Activated CD4-positive, CD25-positive, alpha-beta regulatory T cell (primary cell): Measurements from ENCODE around the gene FILIP1.

ENCODE experiments used
- DNase-seq, 4 experiments: peaks; one replicate each; lab custom pipeline; 2025; lab: John Stamatoyannopoulos, UW

Gene FILIP1, protein sequence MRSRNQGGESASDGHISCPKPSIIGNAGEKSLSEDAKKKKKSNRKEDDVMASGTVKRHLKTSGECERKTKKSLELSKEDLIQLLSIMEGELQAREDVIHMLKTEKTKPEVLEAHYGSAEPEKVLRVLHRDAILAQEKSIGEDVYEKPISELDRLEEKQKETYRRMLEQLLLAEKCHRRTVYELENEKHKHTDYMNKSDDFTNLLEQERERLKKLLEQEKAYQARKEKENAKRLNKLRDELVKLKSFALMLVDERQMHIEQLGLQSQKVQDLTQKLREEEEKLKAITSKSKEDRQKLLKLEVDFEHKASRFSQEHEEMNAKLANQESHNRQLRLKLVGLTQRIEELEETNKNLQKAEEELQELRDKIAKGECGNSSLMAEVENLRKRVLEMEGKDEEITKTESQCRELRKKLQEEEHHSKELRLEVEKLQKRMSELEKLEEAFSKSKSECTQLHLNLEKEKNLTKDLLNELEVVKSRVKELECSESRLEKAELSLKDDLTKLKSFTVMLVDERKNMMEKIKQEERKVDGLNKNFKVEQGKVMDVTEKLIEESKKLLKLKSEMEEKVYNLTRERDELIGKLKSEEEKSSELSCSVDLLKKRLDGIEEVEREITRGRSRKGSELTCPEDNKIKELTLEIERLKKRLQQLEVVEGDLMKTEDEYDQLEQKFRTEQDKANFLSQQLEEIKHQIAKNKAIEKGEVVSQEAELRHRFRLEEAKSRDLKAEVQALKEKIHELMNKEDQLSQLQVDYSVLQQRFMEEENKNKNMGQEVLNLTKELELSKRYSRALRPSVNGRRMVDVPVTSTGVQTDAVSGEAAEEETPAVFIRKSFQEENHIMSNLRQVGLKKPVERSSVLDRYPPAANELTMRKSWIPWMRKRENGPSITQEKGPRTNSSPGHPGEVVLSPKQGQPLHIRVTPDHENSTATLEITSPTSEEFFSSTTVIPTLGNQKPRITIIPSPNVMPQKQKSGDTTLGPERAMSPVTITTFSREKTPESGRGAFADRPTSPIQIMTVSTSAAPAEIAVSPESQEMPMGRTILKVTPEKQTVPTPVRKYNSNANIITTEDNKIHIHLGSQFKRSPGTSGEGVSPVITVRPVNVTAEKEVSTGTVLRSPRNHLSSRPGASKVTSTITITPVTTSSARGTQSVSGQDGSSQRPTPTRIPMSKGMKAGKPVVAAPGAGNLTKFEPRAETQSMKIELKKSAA (N-terminal part only)

DNA sequence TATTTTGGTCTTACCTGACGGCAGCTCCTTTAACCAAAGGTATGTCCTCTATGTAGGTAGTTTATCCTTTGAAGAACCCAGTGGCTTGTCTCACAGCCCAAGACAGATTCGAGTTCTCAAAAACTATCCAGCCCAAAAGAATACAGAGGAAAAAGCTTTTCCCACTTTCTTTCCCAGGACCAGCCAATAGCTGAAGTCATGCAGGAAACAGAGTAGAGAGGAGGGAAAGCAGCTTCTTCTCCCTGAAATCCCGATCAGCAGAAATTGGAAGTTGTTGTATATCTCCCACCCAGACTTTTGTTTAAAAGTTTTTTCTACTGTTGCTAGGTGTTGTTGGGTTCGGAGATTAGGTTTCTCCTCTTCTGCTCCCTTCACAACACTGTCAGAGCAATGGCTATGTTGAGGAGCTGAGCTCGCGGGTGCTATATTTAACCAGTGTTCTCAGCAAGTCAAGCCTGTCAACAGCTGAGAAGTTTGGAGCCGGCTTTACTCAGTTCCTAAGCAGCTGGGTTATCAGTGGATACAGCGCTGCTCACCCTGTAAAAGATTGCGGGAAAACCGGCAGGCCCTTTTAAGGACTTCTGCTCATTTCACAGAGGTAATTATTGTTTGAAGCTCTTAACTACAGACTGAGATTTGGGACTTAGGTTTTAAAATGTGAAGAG lies at the start of gene FILIP1:
TSS of gene FILIP1 (minus strand) at position 401 of the 665 bp plus-strand sequence. CDS start 78,828 bp downstream, outside the sequence.
- DNase-seq: no peak

DNA sequence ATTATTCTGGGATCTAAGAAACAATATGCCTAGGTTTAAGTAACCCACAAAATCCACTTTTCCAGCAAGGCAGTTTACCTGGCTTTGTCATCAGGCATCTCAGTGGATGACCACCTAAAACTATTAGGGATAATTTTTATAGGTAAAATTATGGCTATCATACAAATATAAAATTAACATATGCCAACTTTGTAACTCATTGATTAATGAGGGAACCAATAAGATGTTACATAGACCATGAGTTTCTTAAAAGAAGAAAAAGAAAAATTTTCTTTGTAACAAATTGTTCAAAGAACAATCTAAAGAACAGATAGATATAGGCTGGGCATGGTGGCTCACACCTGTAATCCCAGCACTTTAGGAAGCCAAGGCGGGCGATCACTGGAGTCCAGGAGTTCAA lies 49.7 kb upstream of the FILIP1 start:
- DNase-seq: no peak

DNA sequence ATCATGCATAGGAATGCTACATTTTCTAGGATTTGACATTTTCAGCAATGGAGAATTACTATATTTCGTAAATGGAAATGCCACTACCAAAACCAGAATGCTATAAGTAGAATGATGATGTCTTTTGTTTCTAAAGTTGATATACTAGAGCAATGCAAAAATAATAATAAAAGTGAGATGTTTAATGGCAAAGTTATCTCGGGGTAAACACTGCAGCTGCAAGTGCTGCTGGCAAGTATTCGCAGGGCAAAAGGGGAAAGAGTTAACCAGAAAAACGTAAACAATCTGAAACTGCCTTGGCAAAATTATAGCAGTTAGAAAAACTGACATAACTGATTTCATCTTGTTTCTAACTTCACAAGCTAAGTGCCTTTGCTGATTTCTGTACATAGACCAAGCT lies 45.5 kb upstream of the FILIP1 start:
- no peak for DNase-seq

DNA sequence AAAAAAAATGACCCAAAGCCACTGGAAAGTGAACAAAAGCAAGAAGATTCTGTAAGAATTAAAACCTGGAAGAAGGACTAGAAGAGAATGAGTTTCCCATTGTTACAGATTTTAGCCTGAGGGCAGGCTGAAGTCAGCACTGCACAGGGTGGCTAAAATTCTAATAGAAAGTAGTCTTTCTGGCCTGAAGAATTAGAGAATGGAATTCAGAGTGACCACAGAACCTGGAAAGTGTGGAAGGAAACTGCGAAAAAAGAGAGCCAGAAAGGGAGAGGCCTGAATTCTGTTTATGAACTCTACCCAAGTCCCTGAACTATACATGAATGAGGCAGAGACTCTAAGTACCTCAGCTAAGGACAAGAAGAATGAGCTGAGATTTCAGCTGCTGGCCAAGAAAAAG lies 38.9 kb upstream of the FILIP1 start:
- DNase-seq: no peak

DNA sequence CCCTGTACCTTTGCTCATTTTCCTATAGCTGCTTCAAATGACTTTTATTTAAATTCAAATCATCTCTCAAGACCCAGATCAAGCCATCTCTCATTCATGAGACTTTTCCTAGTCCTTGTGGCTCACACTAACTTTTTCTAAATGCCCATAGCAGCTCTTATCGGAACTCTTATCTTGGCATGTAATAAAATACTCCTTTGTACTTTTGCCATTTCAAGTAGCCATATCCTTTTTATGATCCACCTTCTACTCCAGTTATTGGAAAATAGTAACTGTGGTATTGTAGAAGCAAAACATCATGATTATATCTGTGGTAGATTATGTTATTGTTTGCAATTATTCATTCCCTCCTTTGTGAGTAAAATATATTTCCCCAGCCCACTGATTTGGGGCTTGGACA lies 37.6 kb upstream of the FILIP1 start:
- no peak for DNase-seq

DNA sequence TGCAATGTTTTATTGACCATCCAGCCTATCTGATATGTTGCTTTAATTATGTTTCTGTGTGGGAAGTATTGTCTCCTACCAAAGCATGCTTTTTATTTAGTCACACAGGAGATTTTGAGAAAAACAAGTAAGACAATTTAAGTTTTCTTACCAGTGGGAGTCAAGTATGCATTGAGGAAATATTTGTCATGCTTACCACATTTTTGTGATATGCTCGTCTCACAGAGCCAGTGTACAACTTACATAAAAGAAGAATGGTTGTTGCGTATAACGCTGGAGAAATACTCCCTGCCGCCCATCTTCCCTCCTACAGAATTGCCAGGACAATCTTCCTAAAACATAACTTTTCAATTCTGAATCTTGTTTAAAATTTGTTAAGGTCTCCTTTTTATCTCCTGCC lies 37.1 kb upstream of the FILIP1 start:
- DNase-seq: no peak

DNA sequence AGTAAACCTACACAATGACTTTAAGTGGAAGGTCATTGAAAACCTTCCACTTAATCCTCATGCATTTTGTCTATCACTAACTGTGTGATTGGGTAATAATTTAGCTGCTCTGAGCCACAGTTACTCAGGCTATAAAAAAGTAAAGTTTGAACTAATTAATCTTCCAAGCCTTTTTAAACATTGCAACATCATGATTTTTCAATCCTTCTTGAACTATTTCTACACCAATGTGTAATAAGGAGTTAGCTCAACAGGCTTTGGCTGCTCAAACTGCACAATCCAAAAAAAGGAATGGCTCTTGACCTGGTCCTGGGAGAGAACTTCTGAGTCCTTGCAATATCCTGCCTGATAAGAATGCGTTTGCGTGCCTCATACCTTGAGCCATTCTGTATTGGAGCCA lies 34.8 kb upstream of the FILIP1 start:
- DNase-seq: no peak

DNA sequence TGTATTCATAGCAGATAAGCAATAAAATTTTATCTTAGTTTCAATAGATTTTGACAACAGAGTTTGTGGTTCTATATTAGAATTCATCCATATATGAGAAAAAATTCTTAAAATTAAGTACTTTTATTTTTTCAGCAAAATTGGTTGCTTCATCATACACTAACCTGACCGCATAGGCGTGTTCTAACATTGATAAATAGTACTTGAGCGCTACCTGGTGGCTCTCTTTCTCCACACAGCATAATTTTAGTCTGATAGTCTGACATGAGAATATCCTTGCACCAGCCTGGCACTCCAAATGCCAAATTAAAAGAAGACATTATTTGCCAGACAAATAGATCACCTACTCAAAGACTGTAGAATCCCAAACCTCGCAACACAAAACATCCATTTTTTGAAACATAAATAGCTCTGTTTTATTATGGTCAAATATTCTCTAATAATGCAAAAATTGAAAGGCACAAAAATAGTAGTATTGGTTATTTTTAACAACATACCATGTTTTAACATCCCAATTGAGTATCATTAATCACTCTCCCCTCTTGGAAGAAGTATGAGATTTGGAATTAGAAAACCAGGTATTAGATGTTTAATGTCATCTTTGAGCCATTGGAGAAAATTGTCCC lies 33.0 kb upstream of the FILIP1 start:
- DNase-seq: peak in 3 of 4 experiments; percentile 3 to 28 (median 18)

DNA sequence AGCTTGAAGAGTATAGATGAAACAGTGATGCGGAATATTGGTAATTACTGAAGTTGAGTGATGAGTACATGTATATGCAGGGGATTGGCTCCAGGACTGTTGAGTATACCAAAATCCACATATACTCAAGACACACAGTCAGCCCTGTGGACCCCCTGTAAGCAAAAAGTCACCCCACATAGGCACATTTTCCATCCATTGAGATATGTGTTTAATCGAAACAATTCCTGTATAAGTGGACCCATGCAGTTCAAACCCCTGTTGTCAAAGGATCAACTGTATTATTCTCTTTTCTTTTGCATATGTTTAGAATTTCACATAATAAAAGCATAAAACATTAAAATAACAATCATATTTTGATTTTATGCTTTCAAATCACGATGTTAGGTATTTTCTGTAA lies 32.1 kb upstream of the FILIP1 start:
- no peak for DNase-seq

DNA sequence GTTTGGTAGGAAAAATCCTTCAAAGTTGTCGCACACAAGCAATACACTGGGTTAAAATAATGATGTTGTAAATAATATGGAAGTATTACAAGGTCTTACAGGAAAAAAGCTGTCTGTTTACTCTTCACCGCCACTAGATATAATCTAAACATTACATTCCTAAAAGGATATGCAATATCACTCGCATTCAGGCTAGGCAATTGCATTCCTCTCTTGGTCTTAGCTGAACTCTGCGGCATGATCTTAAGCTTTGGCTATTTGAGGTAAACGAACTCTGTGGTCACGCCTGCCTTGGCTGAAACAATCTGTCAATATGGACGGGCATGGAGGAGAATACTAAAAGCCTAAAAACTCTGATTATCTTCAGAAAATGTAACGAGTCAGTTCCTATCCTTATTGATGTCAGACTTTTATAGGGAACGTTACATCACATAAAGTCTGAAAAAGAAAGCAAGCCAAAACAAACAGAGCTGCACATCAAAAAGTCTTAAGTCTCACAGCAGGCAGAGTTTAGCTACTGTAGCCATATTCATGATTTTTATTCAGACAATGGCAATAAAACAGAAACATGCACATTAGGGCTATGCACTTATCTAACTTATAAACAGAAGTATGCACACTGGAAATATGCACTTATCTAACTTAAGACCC lies 30.8 kb upstream of the FILIP1 start:
- no peak for DNase-seq

DNA sequence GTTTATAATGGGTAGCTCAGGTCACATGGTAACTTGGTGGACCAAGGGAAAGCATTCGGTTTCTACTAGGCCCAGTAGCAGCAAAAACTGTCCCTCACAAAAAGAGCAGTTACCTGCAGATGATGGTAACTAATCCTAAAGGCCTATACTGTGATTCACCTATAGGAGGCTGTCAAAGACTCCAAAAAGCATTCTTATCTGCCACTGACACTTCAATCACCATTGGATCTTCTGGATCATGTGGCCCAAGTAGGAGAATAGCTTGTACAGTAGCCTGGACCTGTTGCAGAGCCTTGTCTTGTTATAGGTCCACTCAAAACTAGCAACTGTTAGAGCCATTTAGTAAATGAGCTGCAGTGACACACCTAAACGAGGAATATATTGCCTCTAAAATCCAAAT lies 23.2 kb upstream of the FILIP1 start:
- no peak for DNase-seq

DNA sequence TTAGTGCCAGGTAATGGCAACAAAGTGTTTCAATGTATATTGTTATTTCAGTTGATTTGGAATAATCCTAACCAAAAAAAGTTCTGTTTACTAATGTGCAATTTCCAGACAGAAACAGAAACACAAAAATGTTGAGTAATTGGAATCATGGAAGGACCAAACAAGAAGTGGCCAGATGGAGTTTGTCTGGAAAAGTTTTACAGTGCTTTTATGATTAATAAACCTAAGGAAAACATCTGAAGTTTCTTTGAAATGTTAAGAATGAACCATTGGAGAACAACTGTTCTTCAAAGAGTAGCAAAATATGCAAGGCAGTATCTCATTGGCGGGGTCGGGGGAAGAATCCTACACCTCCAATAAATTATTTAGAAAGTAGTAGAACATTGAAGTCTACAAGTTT lies 19.0 kb upstream of the FILIP1 start:
- no peak for DNase-seq

DNA sequence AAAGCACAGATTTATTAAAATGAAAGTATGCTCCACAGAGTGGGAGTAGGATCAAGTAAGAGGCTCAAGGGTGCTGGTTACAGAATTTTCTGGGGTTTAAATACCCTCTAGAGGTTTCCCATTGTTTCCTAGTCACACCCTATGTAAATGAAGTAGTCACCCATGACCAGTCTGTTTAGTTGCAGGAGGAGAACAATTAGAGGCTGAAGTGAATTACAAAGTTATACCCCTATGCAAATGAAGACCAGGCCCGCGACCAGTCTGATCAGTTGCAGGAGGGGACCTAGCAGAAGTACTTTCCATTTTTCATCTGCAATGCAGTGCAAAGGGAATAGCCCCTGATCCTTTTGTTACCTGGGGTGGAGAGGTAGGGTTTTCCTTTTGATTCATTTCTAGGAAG lies 11.8 kb upstream of the FILIP1 start:
- no peak for DNase-seq

DNA sequence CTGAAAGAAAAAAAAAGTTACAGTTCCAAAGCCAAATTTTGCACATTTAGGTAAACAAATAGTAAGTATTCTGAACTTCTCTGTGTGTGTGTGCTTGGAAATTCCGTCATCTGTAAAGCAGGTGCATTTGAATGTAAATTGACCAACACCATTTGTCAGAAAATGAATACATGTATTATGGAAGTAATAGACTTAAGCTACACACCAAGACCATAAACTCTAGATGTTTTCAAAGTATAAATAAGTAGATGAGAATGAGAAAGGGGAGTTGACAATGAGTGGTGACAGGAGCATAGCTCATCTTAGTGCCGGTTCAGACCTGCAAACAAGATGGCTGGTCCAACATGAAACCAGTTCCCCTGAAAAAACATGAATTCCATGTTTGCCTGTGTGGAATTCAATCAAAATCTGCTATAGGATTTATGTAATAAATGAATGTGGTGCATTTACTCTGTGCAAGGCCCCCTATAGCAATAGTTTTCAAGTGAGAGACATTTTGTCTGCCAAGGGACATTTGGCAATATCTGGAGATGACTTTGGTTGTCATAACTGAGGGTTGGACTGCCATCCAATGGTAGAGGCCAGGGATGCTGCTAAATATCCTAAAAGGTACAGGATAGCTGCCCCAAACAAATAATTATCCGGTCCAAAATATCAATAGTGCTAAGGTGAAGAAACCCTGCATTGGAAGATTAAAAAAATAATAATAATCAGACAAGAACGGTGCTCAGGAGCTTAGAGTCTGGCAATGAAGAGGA lies 11.0 kb upstream of the FILIP1 start:
- DNase-seq: no peak

DNA sequence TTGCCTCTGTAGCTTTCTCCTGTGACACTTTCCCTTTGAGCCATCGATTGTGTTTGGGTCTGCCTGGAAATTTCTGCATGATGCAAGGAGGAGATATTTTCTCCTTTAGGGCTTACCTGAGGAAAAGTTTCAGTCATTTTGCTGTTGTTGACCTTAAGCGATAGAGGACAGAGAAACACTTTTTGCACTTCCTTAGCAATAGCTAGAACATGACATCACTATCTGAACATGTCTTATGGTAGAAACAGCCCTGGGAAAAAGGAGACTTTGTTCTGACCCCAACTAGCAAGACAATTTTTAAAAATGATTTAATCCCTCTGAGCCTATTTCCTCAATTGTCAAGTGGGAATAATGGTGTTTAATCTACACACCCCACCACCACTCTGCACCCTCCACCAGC lies 9.7 kb upstream of the FILIP1 start:
- no peak for DNase-seq

DNA sequence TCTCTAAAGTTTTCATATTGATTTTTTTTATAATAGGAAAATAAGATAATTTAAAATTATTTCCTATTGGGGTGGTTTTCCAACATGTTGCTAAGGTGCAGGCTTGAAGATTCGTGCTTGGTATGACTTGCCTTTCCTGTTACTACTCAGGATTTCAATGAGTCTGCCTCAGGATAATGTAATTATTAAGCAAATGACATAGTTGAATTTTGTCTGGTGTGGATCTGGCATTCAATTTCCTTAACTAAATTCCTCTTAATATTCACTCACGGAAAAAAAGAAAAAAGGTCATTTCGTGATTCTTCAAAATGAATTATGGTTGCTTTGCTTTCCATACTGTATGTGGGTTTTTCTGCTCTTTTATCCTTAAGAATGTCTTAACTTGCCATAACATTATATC lies 9.3 kb upstream of the FILIP1 start:
- no peak for DNase-seq

DNA sequence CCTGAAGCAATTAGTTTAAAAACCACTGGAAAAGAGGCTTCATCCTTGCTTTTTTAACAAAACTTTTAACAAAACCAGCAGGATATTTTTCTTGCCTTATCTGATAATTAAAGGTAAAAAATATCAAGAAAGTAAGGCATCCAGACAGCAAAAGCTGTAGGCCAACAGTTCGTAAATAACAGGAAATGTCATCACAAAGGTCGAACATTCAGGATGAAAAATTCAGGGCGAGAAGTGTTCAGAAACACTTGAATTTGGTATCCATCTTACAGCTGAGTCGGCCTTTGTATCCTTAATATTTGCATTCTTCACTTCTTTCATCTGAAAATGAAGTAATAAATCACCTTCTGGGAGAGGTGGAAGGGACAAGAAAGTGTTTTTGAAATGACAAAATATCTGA lies 8.2 kb upstream of the FILIP1 start:
- DNase-seq: no peak

DNA sequence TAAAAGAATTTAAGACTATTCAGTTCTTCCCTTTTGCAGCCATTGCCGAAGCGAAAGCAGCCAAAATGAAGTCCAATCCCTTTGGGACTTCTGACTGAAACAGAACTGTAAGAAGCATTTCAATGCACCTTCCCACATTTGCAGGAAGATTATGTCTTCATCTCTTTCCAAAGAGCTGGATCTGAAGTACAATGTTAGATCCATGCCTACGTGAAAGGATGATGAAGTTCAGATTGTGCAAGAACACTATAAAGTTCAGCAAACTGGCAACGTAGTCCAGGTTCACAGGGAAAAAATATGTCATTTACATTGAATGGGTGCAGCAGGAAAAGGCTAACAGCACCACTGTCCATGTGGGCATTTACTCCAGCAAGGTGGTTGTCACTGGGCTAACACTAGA lies 6.0 kb upstream of the FILIP1 start:
- no peak for DNase-seq

DNA sequence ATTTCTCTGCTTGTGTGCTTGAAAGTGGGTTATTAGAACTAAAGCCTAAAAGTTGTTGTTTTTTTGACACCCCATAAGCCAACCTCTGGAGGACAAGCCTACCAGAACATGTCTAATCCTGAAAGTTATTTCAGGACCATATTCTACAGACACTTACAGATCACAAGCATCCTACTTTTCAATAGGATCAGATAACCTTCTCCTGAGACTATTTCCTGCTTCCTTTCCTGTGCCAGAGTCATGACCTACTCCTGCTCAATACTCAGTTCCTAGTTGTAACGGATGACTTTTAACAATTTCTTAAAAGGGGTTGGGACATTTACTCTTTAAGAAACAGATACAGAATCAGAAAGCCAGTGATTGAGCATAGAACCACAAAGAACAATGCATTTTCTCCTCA lies 5.3 kb upstream of the FILIP1 start:
- no peak for DNase-seq

DNA sequence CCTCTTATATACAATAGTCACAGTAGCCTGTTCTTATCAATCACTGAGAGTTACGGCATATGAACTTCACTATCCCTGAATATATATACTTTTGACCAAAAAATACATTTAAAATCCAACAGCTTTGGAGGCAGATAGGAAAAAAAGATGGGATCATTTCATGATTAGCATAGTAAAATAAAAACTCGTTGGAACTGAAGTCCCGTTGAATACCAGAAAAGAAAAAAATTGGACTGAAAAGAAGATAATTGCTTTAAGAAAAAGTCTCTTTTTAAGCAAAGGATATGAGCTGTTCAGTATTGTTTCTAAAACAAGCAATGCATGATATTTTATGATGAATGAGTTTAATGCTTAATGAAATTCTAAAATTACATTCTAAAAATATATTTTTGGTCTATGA lies 4.4 kb upstream of the FILIP1 start:
- DNase-seq: no peak
